Activated naive CD4-positive, alpha-beta T cell treated with anti-CD3 and anti-CD28 coated beads for 36 hours (primary cell): ENCODE results near the gene ERCC2. TPM values are rescaled to one million over a fixed set of nuclear protein-coding genes. Genes with fewer than 3 reads are reported as not detected.

Experiments used
- CTCF ChIA-PET: fragments of 350-600 bp; sonication (Branson Sonifier 250); formaldehyde crosslinking; loops from one replicate; lab custom pipeline; 2021; ENCODE audit warnings: antibody characterized with exemption; lab: Charles Lee
- DNase-seq: peaks from one replicate; pipeline ENCODE4 v3.0.0-alpha.2; 2020
- H3K27ac Mint-ChIP-seq: one replicate; pipeline ENCODE4 v1.8.0; 2021; ENCODE audit warnings: mild to moderate bottlenecking, mixed read lengths
- H3K27me3 Mint-ChIP-seq: one replicate; pipeline ENCODE4 v1.8.0; 2021; ENCODE audit warnings: low read depth, mixed read lengths
- H3K36me3 Mint-ChIP-seq: one replicate; pipeline ENCODE4 v1.8.0; 2021; ENCODE audit warnings: low read depth, mixed read lengths
- H3K4me1 Mint-ChIP-seq: one replicate; pipeline ENCODE4 v1.8.0; 2021; ENCODE audit warnings: low read depth, mixed read lengths
- H3K4me3 Mint-ChIP-seq: one replicate; pipeline ENCODE4 v1.8.0; 2021; ENCODE audit warnings: mild to moderate bottlenecking, moderate library complexity, mixed read lengths
- H3K9me3 Mint-ChIP-seq: one replicate; pipeline ENCODE4 v1.8.0; 2021; ENCODE audit warnings: mixed read lengths
- intact Hi-C: fragments of 100-400 bp; cut with micrococcal nuclease; formaldehyde crosslinking; loops from one replicate; pipeline ENCODE4 v1.15.1; 2023
- total RNA-seq, 2 experiments: library from RNA; stranded (reverse); gene quantifications; one replicate each; pipeline ENCODE4 v1.2.3, GENCODE V29; 2021

The ERCC2 gene
- total RNA-seq, 2 experiments from 2014 or later, result 20.6 to 22.9 TPM

GRCh38 chr19:45350477-45351058 is 19.8 kb downstream of the ERCC2 start:
- DNase-seq, result no peak
- CTCF ChIA-PET, result interaction anchor here (0.6 kb wide), 1 partner anchor 362 kb away, joined by 3 read pairs; no protein-coding TSS in a partner anchor
- Mint-ChIP-seq H3K27me3 (peaks cover 7% of the 10 kb centered on the region), H3K4me1 (no peaks in the 10 kb centered on the region), H3K36me3 (peaks cover 6% of the 10 kb centered on the region), H3K9me3 (no peaks in the 10 kb centered on the region), H3K27ac (peak overlapping the region; percentile 13), H3K4me3 (no peak overlapping the region)
- intact Hi-C loops, result no loop called here

GRCh38 chr19:45349430-45349941 is 20.9 kb downstream of the ERCC2 start:
- H3K27me3 Mint-ChIP-seq, result peaks cover 13% of the 10 kb centered on the region
- no peaks in the 10 kb centered on the region for H3K9me3 Mint-ChIP-seq
- no peak overlapping the region for H3K4me3 Mint-ChIP-seq
- H3K4me1 Mint-ChIP-seq, result no peaks in the 10 kb centered on the region
- peaks cover 3% of the 10 kb centered on the region for H3K36me3 Mint-ChIP-seq
- DNase-seq, result no peak
- intact Hi-C loops, result no loop called here
- no peak overlapping the region for H3K27ac Mint-ChIP-seq
- CTCF ChIA-PET, result no interaction called here

DNA sequence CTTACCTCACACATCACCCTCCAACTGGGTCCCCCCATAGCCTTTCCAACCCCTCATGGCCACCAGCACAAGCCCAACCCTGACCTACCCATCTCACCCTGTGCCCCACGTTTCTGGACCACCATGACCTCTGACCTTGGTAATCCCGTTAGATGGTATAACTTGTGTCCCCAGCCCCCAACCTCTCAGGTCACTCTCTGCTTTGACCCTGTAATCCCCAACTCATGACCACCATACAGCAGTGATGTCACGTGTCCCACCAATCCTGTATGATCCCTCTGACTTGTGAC is 21.3 kb downstream of the ERCC2 start:
- CTCF ChIA-PET, result no interaction called here
- H3K36me3 Mint-ChIP-seq, result peaks cover 3% of the 10 kb centered on the region
- no peak for DNase-seq
- no peak overlapping the region for H3K27ac Mint-ChIP-seq
- peaks cover 16% of the 10 kb centered on the region for H3K27me3 Mint-ChIP-seq
- H3K9me3 Mint-ChIP-seq, result no peaks in the 10 kb centered on the region
- H3K4me1 Mint-ChIP-seq, result no peaks in the 10 kb centered on the region
- intact Hi-C loops, result no loop called here
- no peak overlapping the region for H3K4me3 Mint-ChIP-seq

DNA sequence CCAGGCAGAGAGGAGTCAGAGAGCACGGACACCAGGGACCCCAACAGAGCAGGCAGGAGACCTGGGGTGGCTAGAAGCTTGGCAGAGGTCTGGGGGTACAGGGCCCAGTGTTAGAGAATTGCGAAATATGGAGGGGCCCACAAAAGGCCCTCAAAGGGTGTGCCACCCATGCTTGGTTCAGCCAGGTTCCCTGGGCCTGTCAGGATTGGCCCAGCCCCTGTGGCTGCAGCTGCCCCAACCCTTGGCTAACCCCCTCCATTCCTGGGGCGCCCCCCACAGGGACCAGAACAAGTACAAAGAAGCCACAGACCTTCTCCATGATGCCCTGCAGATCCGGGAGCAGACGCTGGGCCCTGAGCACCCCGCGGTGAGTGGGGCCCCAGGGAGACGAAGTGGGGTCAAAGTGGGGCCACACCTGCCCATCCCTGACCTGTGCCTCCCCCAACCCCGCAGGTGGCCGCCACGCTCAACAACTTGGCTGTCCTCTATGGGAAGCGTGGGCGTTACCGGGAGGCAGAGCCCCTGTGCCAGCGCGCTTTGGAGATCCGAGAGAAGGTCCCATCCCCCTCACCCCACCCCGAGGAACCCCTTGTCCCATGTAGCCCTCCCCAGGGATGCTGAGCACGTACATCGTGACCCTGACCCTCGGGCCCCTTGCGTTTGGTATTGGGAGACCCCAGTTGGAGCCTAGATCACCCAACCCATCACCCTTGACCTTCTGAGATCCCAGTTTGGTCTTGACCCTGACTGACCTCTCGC is 21.8 kb downstream of the ERCC2 start:
- intact Hi-C loops, result no loop called here
- no peak overlapping the region for H3K4me3 Mint-ChIP-seq
- peaks cover 2% of the 10 kb centered on the region for H3K36me3 Mint-ChIP-seq
- CTCF ChIA-PET, result no interaction called here
- H3K27me3 Mint-ChIP-seq, result peaks cover 17% of the 10 kb centered on the region
- no peak for DNase-seq
- no peak overlapping the region for H3K27ac Mint-ChIP-seq
- no peaks in the 10 kb centered on the region for H3K9me3 Mint-ChIP-seq
- H3K4me1 Mint-ChIP-seq, result no peaks in the 10 kb centered on the region

DNA sequence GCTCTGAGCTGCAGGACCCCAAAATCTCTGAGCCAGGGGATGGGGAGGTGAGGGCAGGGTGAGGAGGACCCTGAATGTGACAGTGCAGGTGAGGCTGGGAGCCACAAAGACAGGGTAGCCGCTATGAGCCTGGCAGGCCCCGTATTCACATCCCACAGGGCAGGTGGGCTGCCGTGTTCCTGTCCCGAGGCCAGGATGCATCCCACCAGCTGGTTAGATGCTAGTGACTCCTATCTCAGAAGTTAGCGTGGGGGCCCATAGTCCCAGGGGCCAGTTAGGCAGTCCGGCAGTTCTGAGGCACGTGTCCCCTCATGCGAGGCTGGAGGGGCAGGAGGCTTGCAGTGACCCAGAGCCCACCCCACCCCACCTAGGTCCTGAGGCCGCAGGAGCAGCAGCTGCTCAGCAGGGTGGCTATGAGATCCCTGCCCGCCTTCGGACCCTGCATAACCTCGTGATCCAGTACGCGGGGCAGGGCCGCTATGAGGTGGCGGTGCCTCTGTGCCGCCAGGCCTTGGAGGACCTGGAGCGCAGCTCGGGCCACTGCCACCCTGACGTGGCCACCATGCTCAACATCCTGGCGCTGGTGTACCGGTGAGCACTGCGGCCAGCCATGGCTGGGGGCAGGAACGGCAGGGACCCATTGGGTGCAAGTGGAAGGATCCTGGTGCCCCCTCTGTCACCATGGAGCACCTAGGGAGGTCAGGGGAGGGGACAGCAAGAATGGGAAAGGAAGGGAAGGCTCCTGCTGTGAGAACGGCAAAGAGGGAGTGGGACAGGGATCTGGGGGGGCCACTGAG is 22.6 kb downstream of the ERCC2 start:
- CTCF ChIA-PET, result no interaction called here
- H3K9me3 Mint-ChIP-seq, result no peaks in the 10 kb centered on the region

DNA sequence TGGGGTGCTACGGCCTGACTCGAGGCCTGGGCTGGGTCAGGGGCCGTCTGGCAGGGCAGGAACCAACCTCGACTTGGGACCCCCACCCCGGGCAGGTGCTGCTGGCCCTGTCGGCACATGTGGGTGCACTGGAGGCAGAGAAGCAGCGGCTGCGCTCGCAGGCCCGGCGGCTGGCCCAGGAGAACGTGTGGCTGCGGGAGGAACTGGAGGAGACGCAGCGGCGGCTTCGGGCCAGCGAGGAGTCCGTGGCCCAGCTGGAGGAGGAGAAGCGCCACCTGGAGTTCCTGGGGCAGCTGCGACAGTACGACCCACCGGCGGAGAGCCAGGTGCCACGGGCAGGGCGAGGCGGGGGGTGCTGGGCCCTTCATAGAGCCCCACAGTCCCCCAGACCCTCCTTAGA is 23.9 kb downstream of the ERCC2 start:
- Mint-ChIP-seq H3K4me3 (no peak overlapping the region), H3K4me1 (no peaks in the 10 kb centered on the region), H3K27me3 (peaks cover 18% of the 10 kb centered on the region), H3K27ac (no peak overlapping the region), H3K9me3 (no peaks in the 10 kb centered on the region), H3K36me3 (no peaks in the 10 kb centered on the region)
- intact Hi-C loops, result no loop called here
- no peak for DNase-seq
- CTCF ChIA-PET, result no interaction called here

More for the DNA sequence above, 22.6 kb downstream of the ERCC2 start:
- H3K27me3 Mint-ChIP-seq, result peaks cover 18% of the 10 kb centered on the region
- no peak overlapping the region for H3K4me3 Mint-ChIP-seq
- H3K27ac Mint-ChIP-seq, result no peak overlapping the region
- no peaks in the 10 kb centered on the region for H3K4me1 Mint-ChIP-seq
- intact Hi-C loops, result no loop called here
- no peaks in the 10 kb centered on the region for H3K36me3 Mint-ChIP-seq
- no peak for DNase-seq

GRCh38 chr19:45345506-45345860 is 24.9 kb downstream of the ERCC2 start:
- H3K27ac Mint-ChIP-seq, result no peak overlapping the region
- H3K36me3 Mint-ChIP-seq, result no peaks in the 10 kb centered on the region
- H3K4me1 Mint-ChIP-seq, result no peaks in the 10 kb centered on the region
- CTCF ChIA-PET, result no interaction called here
- no peak for DNase-seq
- H3K4me3 Mint-ChIP-seq, result no peak overlapping the region
- intact Hi-C loops, result no loop called here
- H3K27me3 Mint-ChIP-seq, result peaks cover 18% of the 10 kb centered on the region
- no peaks in the 10 kb centered on the region for H3K9me3 Mint-ChIP-seq

DNA sequence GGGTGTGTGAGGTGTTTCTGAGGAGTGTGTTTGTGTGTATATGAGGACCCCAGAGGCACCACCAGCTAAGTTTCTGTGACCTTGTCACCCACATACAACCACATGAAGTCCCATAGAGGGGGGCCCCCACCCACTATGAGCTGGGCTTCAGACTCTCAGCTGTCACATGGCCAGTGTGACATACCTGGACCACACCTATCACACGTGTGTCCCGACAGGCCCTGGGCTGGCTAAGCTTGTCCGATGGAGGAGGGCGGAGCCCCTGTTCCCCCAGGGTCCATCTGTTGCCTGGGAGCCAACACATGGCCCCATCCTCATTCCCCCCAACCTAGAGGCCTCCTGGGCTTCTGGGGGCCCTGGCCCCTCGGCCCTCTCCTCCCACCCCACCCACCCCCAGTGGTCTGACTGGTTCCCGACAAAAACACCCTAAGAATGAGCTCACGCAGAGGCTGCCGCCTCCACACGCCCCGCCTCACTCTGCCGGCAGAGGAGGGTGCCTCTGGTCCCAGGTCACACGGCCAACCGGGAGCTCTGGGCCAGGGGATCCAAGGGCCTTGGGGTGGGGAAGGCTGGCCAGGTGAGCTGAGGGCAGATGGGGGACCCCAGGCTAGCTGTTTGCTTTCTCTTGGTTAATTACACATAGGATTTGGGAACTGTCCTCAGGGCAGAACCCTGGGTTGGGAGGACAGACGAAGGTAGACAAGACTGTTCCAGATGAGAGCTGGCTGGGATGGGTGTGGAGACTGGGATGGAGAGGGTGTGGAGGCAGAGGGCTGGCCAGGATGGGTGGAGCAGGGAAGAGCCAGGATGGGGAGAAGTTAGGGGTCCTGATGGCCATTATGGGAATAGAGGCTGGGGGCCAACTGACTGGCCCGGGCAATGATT is 25.5 kb downstream of the ERCC2 start:
- H3K4me3 Mint-ChIP-seq, result no peak overlapping the region
- CTCF ChIA-PET, result no interaction called here
- intact Hi-C loops, result no loop called here
- H3K4me1 Mint-ChIP-seq, result peaks cover 4% of the 10 kb centered on the region
- no peak overlapping the region for H3K27ac Mint-ChIP-seq
- DNase-seq, result no peak
- no peaks in the 10 kb centered on the region for H3K36me3 Mint-ChIP-seq
- no peaks in the 10 kb centered on the region for H3K9me3 Mint-ChIP-seq
- peaks cover 22% of the 10 kb centered on the region for H3K27me3 Mint-ChIP-seq

- DNase-seq, result no peak
- intact Hi-C loops, result no loop called here
- Mint-ChIP-seq H3K4me1 (peaks cover 4% of the 10 kb centered on the region), H3K9me3 (no peaks in the 10 kb centered on the region), H3K27ac (no peak overlapping the region), H3K4me3 (no peak overlapping the region), H3K36me3 (no peaks in the 10 kb centered on the region), H3K27me3 (peaks cover 25% of the 10 kb centered on the region)
- CTCF ChIA-PET, result no interaction called here
These were observed 27.5 kb downstream of the ERCC2 start for GRCh38 chr19:45342911-45343310.

GRCh38 chr19:45340899-45341453 is 29.4 kb downstream of the ERCC2 start:
- Mint-ChIP-seq H3K27ac (no peak overlapping the region), H3K27me3 (peaks cover 22% of the 10 kb centered on the region), H3K4me1 (peaks cover 4% of the 10 kb centered on the region), H3K4me3 (no peak overlapping the region), H3K9me3 (no peaks in the 10 kb centered on the region), H3K36me3 (no peaks in the 10 kb centered on the region)
- intact Hi-C loops, result no loop called here
- DNase-seq, result no peak
- CTCF ChIA-PET, result interaction anchor here (0.6 kb wide), 1 partner anchor 112 kb away, joined by 3 read pairs; no protein-coding TSS in a partner anchor

DNA sequence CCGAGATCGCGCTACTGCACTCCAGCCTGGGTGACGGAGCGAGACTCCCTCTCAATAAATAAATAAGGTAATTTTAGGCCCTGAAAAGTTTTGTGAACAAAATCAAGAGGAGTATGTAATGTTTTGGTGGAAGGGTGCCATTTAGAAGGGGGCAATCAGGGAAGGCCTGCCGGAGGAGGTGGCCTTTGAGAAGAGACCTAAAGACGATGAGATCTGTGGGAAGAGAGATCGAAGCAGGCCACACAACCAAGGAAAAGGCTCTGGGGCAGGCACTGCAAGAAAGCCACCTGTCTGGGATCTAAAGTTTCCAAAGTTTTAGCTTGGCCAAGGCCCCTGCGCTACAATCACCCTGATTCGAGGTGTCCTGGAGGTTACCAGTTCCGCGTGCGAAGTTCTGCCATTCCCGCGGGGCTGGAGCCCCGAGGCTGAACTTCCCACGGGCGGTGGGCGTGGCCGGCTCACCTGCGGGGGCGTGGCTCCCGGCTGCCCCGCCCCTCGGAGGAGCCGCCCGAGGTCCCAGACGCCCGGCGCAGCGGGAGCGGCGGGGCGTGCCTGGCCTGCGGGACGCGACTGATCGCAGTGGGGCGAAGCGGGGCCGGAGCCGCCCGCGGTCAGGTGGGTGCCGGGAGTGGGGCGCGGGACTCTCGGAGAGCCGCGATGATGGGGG is 30.0 kb downstream of the ERCC2 start, which contains the start of gene KLC3:
Gene KLC3, plus strand, starts transcription at position 519 of the 667 bp plus-strand sequence. CDS start 4,792 bp downstream, outside the sequence.
- Mint-ChIP-seq H3K27me3 (peaks cover 18% of the 10 kb centered on the region), H3K36me3 (no peaks in the 10 kb centered on the region), H3K4me3 (peak within 1 kb of the TSS; percentile 38), H3K4me1 (peaks cover 4% of the 10 kb centered on the region), H3K27ac (no peak within 1 kb of the TSS), H3K9me3 (no peaks in the 10 kb centered on the region)
- intact Hi-C loops, result no loop called here
- CTCF ChIA-PET, result no interaction called here
- DNase-seq, result peak; percentile 19
